NCI-H2171 (cell line): ENCODE results near the gene COL15A1.

Experiments
- DNase-seq: peaks from one replicate; lab custom pipeline; 2025; lab: John Stamatoyannopoulos, UW

The COL15A1 gene

DNA sequence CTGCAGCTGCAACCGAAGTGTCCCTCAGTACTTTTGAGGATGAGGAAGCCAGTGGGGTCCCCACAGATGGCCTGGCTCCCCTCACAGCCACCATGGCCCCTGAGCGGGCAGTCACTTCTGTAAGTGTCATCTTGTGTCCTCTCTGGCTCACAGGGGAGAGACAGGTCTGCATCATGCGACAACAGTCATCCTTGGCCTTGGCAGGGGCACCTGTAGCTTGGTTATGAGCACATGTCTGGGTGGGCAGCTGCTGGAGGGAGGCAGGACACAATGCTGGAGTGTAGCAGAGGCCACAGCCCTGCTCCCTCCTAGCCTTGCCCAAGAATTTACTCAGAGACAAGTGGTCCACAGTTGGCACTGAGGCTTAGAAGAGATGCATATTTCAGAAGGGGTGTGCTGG, 71.7 kb downstream of the COL15A1 start:
- DNase-seq, result no peak

DNA sequence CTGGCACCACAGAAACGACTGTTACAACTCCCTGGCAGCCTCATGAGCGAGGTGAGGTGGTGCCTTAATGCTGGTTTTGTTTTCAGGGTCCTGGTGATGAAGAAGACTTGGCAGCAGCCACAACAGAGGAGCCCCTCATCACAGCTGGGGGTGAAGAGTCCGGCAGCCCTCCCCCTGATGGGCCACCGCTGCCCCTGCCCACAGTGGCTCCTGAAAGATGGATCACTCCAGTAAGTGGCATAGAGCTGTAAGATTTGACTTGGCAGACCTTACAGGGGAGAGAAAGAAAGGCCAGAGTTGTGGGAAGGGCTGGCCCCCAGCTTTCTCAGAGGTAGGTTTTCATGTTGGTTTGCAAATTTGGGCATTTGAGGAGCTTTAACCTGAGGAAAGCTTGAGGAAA, 72.2 kb downstream of the COL15A1 start:
- no peak for DNase-seq

DNA sequence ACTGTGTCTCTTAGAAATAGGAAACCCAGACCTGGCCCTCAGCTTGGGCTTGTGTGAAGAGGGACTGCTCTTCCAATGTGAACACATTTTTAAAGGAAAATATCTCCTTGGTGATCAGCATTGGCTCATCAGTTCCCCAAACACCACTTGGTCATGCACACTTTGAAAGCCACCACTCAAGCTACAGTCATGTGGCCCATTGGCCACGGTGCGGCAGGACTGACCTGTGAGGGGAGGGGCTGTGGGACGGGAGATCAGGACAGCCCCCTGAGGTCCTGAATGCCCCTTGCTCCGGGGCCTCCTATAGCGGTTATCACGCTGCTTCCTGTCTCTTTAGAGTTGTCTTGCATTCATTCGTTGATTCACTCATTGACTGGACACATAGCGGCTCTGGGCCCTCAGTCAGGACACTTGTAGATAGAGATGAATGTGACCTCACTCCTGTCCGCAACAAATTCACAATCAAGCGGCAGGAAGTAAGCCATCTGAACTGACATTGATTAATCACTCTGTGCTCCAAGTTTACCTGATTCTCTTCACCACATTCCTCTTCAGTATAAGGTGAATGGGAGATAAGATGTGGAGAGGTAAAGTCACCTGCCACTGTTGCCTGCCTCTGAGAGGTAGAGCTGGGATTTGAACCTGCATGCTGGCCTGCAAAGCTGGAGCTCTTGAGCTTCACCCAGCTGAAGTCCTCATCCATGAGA, 73.1 kb downstream of the COL15A1 start:
- no peak for DNase-seq

DNA sequence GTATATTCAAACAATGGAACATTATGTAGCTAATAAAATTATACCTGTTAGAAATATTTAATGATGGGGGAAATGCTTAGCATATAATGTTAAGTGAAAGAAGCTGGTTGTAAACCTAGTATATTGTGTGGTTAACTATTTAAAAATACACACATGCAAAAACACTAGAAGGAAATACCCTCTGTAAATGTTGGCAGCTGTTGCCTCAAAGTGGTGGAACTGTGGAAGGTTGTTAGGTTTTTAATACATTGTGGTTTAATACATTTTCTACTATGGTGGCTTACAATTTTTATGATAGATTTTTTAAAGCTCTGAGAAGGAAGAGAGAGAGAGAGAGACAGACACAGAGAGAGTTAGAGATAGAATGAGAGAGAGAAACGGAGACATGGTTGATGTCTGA, 74.9 kb downstream of the COL15A1 start:
- no peak for DNase-seq

DNA sequence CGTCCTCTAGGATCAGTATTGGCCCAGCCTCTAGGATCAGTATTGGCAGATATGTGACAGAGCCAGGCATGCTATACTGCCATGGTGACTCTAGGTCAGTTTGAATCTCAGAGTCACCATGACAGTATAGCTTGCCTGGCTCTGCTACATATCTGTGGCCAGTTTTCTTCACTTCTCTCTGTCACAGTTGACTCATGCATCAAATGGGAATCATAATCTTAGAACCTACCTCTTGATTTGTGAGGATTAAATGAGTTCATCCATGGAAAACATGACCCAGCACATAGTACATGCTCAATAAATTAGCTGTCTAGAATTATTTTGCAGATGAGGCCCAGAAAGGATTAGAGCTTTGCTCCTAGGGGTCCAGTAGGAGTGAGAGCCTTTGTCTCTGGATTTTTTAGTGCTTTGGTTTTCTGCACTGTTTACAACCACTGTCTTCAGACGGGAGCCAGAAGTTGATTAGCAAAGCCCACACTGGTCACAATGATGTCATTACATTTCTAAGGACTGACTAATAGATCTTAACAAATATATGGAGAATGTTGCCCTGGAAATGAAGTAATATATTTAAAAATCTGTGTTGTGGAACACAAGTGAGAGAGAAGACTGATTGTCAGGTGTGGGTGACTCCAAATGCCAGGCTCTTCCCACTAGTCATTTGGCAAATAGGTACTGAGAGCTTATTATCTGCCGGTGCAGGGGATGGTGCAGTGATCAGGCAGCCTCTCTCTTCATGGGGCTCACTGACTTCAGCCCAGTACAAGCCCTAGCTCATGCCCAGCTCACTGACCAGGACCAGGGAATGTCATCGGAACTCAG, 76.0 kb downstream of the COL15A1 start:
- no peak for DNase-seq

DNA sequence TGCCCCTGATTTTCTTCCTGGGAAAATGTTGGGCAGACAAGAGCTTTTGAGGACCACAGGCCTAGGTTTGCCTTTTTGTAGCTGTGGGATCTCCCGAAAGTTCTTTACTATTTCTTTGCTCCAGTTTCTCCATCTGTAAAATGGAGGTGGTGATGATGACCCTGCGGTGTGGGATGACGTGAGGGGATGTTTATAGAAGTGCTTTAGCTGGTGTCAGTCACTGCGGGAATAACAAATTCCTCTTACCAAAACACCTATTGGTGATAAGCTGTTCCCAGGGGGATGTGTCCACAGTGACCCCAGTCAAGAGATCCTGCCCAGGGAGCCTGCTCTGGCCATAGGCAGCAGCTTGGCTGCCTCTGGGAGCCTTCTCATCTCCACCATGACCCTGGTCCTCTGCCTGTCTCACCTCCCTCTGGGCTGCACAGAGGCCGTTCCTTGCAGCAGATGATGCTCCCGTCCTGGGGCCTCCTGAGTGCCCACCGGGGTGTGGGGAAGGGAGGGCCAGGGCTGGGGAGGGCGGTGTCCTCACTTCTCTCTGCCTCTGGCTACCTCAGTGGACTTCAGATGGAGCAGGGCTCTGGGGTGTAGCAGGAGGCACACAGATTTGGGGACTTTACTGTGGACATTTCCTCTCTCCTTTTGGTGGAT, 77.2 kb downstream of the COL15A1 start:
- no peak for DNase-seq

DNA sequence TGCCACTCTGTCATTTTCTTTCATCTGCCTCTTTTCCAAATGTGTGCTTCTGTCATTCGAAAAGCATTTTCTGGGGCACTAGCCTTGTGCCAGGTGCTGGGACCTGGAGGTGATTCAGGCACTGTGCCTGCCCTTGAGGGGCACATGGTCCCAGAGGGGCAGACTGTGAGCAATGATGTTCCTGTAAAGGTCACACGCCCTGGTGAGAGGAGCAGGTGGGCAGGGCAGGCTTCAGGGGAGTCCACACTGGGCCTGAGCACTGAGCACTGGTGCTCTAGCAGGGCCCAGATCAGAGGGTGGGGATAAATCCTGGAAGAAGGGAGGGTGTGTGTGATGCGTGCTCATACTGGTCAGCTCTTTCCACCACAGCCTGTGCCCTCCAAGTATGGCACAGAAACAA, 77.8 kb downstream of the COL15A1 start:
- DNase-seq, result no peak

DNA sequence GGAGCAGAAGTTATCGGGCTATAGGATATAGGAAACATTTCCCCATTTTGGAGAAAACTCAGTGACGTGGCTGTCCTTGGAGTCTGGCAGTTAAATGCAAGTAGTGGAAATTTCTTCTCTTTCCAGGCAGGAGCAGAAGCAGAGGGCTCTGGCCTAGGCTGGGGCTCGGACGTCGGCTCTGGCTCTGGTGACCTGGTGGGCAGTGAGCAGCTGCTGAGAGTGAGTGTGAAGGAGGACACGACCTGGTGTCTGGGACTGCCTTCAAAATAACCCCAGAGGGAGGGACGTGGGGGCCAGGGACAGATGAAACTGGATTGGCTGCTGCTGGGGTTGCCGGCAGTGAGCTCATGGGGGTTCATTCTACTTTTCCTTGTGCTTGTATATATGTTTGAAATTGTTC, 79.5 kb downstream of the COL15A1 start:
- DNase-seq, result no peak

DNA sequence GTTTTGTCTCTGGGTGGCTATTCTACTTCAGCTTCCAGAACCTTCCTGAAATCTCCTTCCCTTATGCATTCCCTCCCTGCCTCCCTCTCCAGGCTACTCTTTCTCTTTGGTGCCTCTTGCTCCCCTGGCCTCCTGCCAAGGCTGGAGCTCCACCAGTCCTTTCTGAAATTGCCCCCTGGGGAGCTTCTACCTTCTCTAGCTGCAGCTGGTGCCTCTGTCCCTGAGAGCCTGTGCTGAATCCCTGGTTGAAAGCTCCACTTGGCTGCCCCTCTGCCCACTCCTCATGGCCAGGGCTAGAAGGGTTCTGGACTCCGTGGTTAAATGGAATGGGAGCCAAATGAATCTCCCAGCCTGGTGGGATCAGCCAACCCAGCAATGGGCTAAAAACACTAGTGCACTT, 80.1 kb downstream of the COL15A1 start:
- DNase-seq, result peak; percentile 94

DNA sequence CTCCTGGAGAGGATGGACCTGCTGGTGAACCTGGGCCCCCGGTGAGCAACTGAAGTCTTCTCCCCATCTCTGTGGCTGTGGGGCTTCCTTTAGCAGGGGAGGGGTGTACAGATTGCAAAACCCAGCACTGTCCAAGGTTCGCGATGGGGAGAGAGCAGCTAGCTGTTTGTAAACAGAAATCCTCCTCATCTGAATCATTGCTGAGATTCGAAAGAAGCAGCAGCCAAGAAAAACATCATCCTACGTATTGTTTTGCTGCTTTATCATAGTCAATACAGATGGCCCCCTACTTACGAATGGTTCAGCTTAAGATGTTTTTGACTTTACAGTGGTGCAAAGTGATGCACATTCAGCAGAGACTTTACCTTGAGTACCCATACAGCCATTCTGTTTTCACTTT, 81.3 kb downstream of the COL15A1 start:
- no peak for DNase-seq

DNA sequence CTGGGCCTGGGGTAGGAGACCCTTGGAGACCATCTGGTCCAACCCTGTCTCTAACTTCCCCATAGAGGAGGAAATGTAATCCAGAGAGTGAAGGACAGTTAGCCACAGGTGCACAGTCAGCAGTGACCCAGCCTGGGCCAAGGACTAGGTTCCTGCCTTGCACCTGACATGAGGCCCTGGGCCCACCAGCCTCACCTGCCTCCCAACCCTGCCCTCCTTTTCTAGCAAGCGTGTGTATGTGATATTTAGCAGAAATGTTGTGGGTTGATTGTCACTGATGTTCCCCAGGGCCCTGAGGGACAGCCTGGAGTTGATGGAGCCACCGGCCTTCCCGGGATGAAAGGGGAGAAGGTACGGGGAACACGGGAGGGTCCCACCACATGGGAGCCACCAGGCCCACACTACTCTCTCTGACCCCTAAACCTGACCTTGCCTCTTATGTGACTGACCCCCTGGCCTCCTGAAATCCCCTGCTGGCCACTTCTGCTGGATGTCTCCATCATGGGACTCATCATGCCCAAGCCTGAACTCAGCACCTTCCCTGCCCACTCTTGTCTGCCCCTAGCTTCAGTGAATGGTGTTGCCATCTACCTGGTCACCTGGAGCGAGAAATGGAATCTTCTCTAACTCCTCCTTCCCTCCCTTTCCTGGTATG, 82.0 kb downstream of the COL15A1 start:
- no peak for DNase-seq

DNA sequence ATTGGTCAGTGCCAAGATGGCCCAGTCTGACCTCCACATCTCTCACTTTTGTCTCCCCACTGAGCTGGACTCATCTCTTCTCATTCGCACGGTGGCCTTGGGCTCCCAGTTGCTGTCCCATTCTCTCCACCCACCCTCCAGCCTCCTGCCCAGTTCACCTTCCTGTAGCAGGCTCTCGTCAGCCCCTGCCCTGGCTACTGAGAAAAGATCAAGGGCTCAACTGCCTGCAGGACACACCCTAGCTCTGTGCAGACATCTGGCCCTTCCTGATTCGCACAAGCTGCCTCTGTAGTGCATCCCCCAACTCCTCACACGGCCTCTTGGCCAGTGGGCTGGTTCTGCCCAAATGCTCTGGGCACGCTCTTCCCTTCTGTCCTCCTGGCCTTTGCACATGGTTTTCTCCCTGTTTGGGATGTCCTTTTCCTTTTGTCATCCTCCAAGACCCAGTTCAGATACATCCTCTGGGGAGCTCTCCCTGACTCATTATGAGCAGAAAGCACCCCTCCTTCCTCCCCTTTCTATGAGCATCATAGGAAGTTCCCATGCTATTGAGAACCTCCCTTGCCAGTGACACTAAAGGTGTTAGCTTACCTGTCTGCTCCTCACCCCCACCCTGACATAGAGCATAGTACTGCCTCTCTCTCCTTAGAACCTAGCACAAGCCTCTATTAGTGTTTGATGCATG, 82.7 kb downstream of the COL15A1 start:
- DNase-seq, result no peak

DNA sequence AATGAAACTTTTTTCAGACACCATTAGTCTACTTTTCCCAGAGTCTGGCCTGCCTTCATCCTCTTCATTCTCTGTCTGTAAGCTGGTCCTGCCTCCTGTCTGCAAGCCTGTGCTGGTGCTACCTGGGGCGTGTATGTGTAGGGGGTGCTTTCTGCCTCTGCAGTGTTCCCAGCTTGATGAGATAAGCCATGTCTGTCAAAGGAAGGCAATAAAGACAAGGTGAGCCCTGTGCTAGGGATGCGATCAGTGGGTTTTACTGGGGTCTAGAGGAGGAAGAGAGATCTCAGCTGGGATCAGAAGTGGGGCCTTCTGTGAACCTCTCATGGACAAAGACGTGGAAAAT, 83.2 kb downstream of the COL15A1 start:
- DNase-seq, result no peak

DNA sequence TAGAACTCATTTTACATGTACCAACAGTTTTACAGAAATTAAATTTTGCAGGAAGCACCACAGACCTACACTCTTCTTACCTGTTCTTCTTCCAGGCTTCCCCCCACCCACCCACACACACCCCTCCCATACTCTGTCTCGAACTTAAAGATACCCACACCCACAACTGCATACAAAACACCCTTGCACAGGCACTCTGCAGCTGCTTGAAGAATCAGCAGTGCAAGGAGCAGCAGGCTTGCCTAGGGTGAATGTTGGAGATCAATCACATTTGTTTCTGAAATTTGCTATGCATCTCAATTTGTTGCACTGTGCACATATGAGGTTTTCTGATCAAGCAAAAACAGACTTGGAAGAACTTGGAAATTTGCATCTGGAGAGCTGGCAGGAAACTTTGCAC, 83.7 kb downstream of the COL15A1 start:
- no peak for DNase-seq

DNA sequence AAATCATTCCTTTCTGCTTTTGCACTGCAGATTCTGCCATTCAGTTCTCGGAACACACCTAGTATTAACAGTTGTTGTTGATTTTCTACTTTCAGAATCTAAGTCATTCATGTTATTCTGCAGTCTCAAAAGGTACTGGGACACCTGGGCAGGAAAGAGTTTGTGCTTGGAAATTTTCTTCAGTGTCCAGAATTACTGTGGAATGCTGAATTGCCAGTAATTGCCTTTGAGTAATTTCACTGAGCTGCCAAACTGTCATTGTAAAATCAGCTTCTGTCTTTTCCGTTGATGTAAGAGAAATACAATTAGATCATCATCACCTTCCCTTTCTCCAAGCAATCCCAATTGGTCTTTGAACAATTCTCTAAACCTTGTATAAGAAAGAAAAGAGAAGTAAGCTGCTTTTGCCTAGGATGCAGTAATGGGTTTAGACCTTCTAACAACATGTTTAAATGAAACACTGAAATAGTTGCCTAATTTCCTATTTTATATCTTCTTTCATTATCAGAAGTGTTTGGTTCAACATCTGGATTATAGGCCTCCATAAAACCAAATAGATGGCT, 85.5 kb downstream of the COL15A1 start:
- DNase-seq, result no peak

DNA sequence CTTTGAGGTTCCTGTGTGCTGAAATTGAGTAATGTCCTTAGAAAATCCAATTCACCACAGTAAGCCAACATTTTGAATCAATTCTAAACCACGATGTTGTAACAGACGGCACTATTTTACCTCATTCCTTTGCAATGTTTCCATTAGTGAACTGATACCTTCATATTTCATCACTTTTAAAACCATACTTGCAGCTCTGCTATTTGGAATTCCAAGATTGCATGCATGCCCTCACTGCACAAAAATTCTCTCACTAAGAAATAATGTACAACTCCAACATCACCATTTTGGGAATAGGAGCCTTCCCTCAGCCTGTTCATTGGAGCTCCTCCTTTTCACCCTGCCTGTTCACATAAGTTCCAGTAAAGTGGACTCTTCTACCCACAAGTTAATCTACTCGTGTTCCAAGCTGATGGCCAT, 86.4 kb downstream of the COL15A1 start:
- DNase-seq, result no peak

DNA sequence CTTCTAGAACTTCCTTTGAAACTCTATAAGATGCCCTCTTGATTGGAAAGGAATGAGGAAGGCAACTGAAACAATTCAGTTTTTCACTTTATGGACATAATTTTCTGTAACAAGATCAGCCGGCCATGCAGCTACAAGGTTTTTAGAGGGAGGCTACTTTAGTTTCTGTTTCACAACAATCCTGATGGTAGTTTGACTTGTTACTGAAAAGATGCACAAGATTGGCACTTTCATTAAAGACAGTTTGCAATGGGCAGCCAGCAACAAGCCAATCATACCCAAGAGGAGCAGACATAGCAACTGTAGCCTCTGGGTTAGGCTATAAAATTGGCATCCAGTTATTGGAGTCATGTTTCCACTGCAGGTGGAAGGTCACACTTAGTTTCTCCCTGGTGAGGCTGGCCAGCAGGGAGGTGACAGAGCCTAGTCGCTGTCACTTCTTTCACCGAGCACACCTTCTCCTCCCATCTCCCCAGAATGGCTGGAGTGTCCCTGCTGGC, 87.0 kb downstream of the COL15A1 start:
- DNase-seq, result no peak

DNA sequence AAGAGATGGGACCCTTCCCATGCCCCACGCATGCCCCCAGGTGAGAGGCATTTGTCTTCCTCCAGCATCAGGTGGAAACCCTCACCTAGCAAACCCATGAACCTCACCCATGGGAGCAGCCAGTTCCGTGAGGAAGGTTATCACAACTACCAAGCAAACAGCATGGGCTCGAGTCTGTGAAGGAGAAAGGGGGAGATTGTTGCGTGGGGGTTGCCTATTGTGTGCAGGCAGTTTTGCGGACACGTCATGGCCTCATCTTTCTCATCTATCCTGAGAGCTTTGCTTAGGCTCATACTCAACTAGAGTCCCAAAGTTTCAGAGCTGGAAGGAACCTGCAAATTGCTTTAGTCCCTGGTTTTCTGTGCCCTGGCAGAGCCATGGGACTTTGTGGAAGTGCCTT, 87.6 kb downstream of the COL15A1 start:
- no peak for DNase-seq

DNA sequence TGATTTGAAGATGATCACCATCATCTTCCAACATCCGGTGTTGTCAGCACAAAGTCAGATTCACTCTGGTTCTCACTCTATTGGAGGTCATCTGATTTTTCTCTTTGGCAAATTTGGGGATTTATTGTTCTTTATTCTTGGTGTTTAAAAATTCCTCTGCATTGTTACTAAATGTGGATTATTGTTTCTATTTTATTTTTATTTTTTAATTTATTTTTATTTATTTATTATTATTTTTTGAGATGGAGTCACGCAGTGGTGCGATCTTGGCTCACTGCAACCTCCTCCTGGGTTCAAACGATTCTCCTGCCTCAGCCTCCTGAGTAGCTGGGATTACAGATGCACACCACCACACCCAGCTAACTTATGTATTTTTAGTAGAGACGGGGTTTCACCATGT, 88.3 kb downstream of the COL15A1 start:
- no peak for DNase-seq

DNA sequence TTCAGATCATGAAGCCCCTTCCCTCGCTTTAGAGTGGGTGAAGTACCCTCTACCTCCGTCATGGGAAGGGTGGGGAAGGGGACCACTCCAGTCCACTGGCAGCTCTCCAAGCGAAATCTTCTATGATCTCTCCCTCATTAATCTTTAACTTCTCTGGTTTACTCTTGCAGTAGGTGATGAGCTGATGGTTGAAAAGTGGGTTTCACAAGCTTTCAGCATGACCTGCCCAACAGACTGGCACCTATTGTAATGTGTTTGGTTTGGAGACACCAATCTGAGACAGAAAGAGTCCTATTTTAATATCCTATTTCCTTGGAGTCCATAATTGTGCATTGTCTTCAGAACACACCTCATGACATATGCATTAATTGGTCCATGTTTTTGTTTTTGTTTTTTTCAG, 90.4 kb downstream of the COL15A1 start:
- DNase-seq, result no peak

DNA sequence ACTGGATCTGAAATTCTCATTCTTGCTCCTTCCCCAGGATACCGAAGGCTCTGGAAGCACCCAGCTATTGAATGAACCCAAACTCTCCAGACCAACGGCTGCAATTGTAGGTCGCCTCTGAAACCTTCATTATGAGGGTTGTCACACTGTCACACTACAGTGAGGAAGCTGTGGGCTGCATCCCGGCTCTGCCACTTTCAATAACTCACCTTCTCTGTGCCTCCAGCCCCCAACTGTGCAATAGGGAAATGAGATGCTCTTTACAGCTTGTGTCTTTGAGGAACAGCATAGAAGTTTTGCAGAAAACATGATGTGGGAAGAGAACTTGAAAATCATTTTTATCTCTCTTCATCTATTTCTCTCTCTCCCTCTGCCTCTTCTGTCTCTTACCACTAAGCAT, 91.6 kb downstream of the COL15A1 start:
- no peak for DNase-seq
